ENCODE results near the gene ABCA12. TPM values are rescaled to one million over a fixed set of nuclear protein-coding genes. Genes with fewer than 3 reads are reported as not detected.

Gene ABCA12
- polyA plus RNA-seq, 1 experiment, result 0.01 TPM

GRCh38 chr2:215137329-215137686 lies 1.1 kb downstream of the ABCA12 start:
- Histone ChIP-seq H3K4me3 (ENCODE audit: low read depth, low read length) (no peak overlapping the region), H3K27me3 (ENCODE audit: control insufficient read depth, insufficient read depth, low read length) (no peaks in the 10 kb centered on the region), H3K36me3 (ENCODE audit: control insufficient read depth, insufficient read depth, low read length) (no peaks in the 10 kb centered on the region)
- no peak for TF ChIP-seq CTCF (IDR thresholded peaks at IDR 0.05; ENCODE audit: insufficient read depth, low read depth, low read length)
- DNase-seq (ENCODE audit: low read depth), result no peak
- ChIA-PET CTCF (interaction anchor here (0.6 kb wide), 1 partner anchor 25 kb away, joined by 3 read pairs; no protein-coding TSS in a partner anchor), POLR2A (no interaction called here)

GRCh38 chr2:215136669-215137328 lies 1.6 kb downstream of the ABCA12 start:
- ChIA-PET POLR2A (no interaction called here), CTCF (interaction anchor here (0.6 kb wide), 1 partner anchor 24 kb away, joined by 3 read pairs; no protein-coding TSS in a partner anchor)
- no peaks in the 10 kb centered on the region for H3K36me3 ChIP-seq (ENCODE audit: control insufficient read depth, insufficient read depth, low read length)
- no peaks in the 10 kb centered on the region for H3K27me3 ChIP-seq (ENCODE audit: control insufficient read depth, insufficient read depth, low read length)
- no peak for DNase-seq (ENCODE audit: low read depth)
- no peak overlapping the region for H3K4me3 ChIP-seq (ENCODE audit: low read depth, low read length)
- TF ChIP-seq CTCF (IDR thresholded peaks at IDR 0.05; ENCODE audit: insufficient read depth, low read depth, low read length), result no peak

- TF ChIP-seq CTCF (IDR thresholded peaks at IDR 0.05; ENCODE audit: insufficient read depth, low read depth, low read length), result no peak
- POLR2A ChIA-PET, result no interaction called here
- CTCF ChIA-PET, result no interaction called here
- DNase-seq (ENCODE audit: low read depth), result no peak
- H3K36me3 ChIP-seq (ENCODE audit: control insufficient read depth, insufficient read depth, low read length), result no peaks in the 10 kb centered on the region
- H3K27me3 ChIP-seq (ENCODE audit: control insufficient read depth, insufficient read depth, low read length), result no peaks in the 10 kb centered on the region
- H3K4me3 ChIP-seq (ENCODE audit: low read depth, low read length), result no peak overlapping the region
These were observed 18.0 kb downstream of the ABCA12 start for GRCh38 chr2:215120401-215120800.

GRCh38 chr2:215119847-215120246 lies 18.6 kb downstream of the ABCA12 start:
- ChIA-PET POLR2A (no interaction called here), CTCF (interaction anchor here (0.6 kb wide), 1 partner anchor 14 kb away, joined by 4 read pairs; no protein-coding TSS in a partner anchor)
- Histone ChIP-seq H3K4me3 (ENCODE audit: low read depth, low read length) (no peak overlapping the region), H3K36me3 (ENCODE audit: control insufficient read depth, insufficient read depth, low read length) (no peaks in the 10 kb centered on the region), H3K27me3 (ENCODE audit: control insufficient read depth, insufficient read depth, low read length) (no peaks in the 10 kb centered on the region)
- no peak for TF ChIP-seq CTCF (IDR thresholded peaks at IDR 0.05; ENCODE audit: insufficient read depth, low read depth, low read length)
- DNase-seq (ENCODE audit: low read depth), result no peak

GRCh38 chr2:215110918-215111317 lies 27.5 kb downstream of the ABCA12 start:
- H3K27me3 ChIP-seq (ENCODE audit: control insufficient read depth, insufficient read depth, low read length), result no peaks in the 10 kb centered on the region
- CTCF ChIA-PET, result no interaction called here

More at GRCh38 chr2:215110918-215111317, 27.5 kb downstream of the ABCA12 start:
- no peak for TF ChIP-seq CTCF (IDR thresholded peaks at IDR 0.05; ENCODE audit: insufficient read depth, low read depth, low read length)
- POLR2A ChIA-PET, result no interaction called here
- DNase-seq (ENCODE audit: low read depth), result no peak
- Histone ChIP-seq H3K36me3 (ENCODE audit: control insufficient read depth, insufficient read depth, low read length) (no peaks in the 10 kb centered on the region), H3K4me3 (ENCODE audit: low read depth, low read length) (no peak overlapping the region)

Data from BJ (cell line).